GM20000 (cell line): Measurements from ENCODE around the gene SYNE2.
"Not testable (repeated sequence)": the region's sequence is repeated elsewhere in the genome, so short reads cannot be mapped to it uniquely, and the experiment has no call there.

Experiments used
- DNase-seq: peaks from one replicate; pipeline ENCODE4 v3.0.0; 2012; ENCODE audit warnings: low spot score
- CTCF ChIP-seq: IDR thresholded peaks from 2 replicates; pipeline ENCODE4 v1.5.1; 2012; ENCODE audit warnings: mild to moderate bottlenecking, control low read depth; ENCODE audit errors: extremely low read depth, missing control alignments

Gene SYNE2

GRCh38 chr14:64178814-64179213 lies 326.0 kb downstream of the SYNE2 start:
- no peak for DNase-seq
- TF ChIP-seq CTCF: no peak

- not testable (repeated sequence) for DNase-seq
Measured at GRCh38 chr14:64182908-64183307, 330.1 kb downstream of the SYNE2 start.

- TF ChIP-seq CTCF: no peak
- no peak for DNase-seq
Measured at GRCh38 chr14:64184103-64184729, 331.4 kb downstream of the SYNE2 start.

GRCh38 chr14:64185184-64185583 lies 332.4 kb downstream of the SYNE2 start:
- DNase-seq: no peak
- TF ChIP-seq CTCF: no peak

- no peak for DNase-seq
- TF ChIP-seq CTCF: no peak
Measured at GRCh38 chr14:64186231-64187129, 333.7 kb downstream of the SYNE2 start.

GRCh38 chr14:64187331-64187730 lies 334.5 kb downstream of the SYNE2 start:
- TF ChIP-seq CTCF: no peak
- no peak for DNase-seq

GRCh38 chr14:64190974-64191502 lies 338.2 kb downstream of the SYNE2 start:
- TF ChIP-seq CTCF: no peak
- DNase-seq: no peak

- no peak for DNase-seq
- TF ChIP-seq CTCF: no peak
Measured at GRCh38 chr14:64191756-64192155, 339.0 kb downstream of the SYNE2 start.
